OCI-LY3 (cell line): Measurements from ENCODE around the gene UBAC2.

Source experiments
- CTCF ChIP-seq: fragments of 200-600, 300-600 bp; sonication (generic); IDR thresholded peaks from 2 replicates; pipeline ENCODE4 v1.5.1; 2014; ENCODE audit warnings: antibody characterized with exemption, low read length, low read depth
- EZH2phosphoT487 ChIP-seq: fragments of 200-600 bp; shearing (Covaris generic); IDR thresholded peaks from 2 replicates; pipeline ENCODE4 v1.6.1; 2018; ENCODE audit warnings: antibody characterized with exemption, mixed run types, low read depth

GRCh38 chr13:99386495-99386894 is 185.8 kb downstream of the UBAC2 start:
- TF ChIP-seq CTCF (no peak), EZH2phosphoT487 (no peak)
